OCI-LY7 (cell line): ENCODE results near the gene PRLR. TPM values are rescaled to one million over a fixed set of nuclear protein-coding genes. Genes with fewer than 3 reads are reported as not detected.

Experiments used
- BruUV-seq: library from RNA; stranded (reverse); fragments of 400-500 nt; replicated peaks from 2 replicates; lab custom pipeline; 2021; lab: Mats Ljungman, UMichigan
- CTCF ChIA-PET: fragments of 300-600 bp; sonication (Branson Sonifier 250); formaldehyde crosslinking; loops from one replicate; lab custom pipeline; 2022; ENCODE audit warnings: antibody characterized with exemption; ENCODE audit not compliant: unreplicated experiment; lab: Charles Lee
- POLR2A ChIA-PET: fragments of 300-600 bp; sonication (Branson Sonifier 250); formaldehyde crosslinking; loops from one replicate; lab custom pipeline; 2022; ENCODE audit warnings: antibody characterized with exemption; lab: Charles Lee
- DNase-seq: peaks from one replicate; pipeline ENCODE4 v3.0.0-alpha.2; 2015; ENCODE audit warnings: low spot score
- H2AFZ ChIP-seq: fragments of 200-600 bp; sonication (generic), shearing (Covaris generic); 2 replicates; pipeline ENCODE4 v1.6.1; 2014; ENCODE audit warnings: mild to moderate bottlenecking, antibody characterized with exemption, low read length, moderate library complexity
- H3K27ac ChIP-seq: fragments of 200-600 bp; sonication (generic); 2 replicates; pipeline ENCODE4 v1.5.1; 2014; ENCODE audit warnings: mixed run types, low read depth, mild to moderate bottlenecking, moderate library complexity, low read length, inconsistent platforms; ENCODE audit not compliant: poor library complexity, severe bottlenecking
- H3K36me3 ChIP-seq: fragments of 200-600 bp; sonication (generic); 2 replicates; pipeline ENCODE4 v1.6.1; 2014; ENCODE audit warnings: mild to moderate bottlenecking, antibody characterized with exemption, low read length, moderate library complexity, mixed read lengths; ENCODE audit not compliant: insufficient read depth
- H3K4me1 ChIP-seq: fragments of 200-600 bp; sonication (generic); 2 replicates; pipeline ENCODE4 v1.5.1; 2014; ENCODE audit warnings: mild to moderate bottlenecking, low read length; ENCODE audit not compliant: insufficient read depth, poor library complexity, severe bottlenecking
- H3K4me2 ChIP-seq: fragments of 200-600 bp; sonication (generic); 2 replicates; pipeline ENCODE4 v1.6.1; 2014; ENCODE audit warnings: mild to moderate bottlenecking, low read length
- H3K4me3 ChIP-seq: fragments of 200-600 bp; sonication (generic); 2 replicates; pipeline ENCODE4 v1.5.1; 2014; ENCODE audit warnings: mild to moderate bottlenecking, low read depth, low read length; ENCODE audit not compliant: poor library complexity, severe bottlenecking
- H3K79me2 ChIP-seq: fragments of 200-600 bp; sonication (generic); 2 replicates; pipeline ENCODE4 v1.6.1; 2016; ENCODE audit warnings: low read depth, mild to moderate bottlenecking, low read length, moderate library complexity, mixed read lengths; ENCODE audit not compliant: insufficient read depth
- H3K9me2 ChIP-seq: fragments of 200-600 bp; sonication (generic); 2 replicates; pipeline ENCODE4 v1.6.1; 2016; ENCODE audit warnings: mild to moderate bottlenecking, low read length, mixed read lengths; ENCODE audit not compliant: insufficient read depth
- H3K9me3 ChIP-seq: fragments of 200-600 bp; sonication (generic); 2 replicates; pipeline ENCODE4 v1.6.1; 2014; ENCODE audit warnings: mild to moderate bottlenecking, mixed run types, low read length, mixed read lengths
- H4K20me1 ChIP-seq: fragments of 200-600 bp; sonication (generic); 2 replicates; pipeline ENCODE4 v1.6.1; 2014; ENCODE audit warnings: mild to moderate bottlenecking, antibody characterized with exemption, low read length, moderate library complexity, mixed read lengths; ENCODE audit not compliant: insufficient read depth
- CTCF ChIP-seq: fragments of 200-600 bp; sonication (generic); conservative IDR thresholded peaks from 2 replicates; pipeline ENCODE4 v1.5.1; 2014; ENCODE audit warnings: mild to moderate bottlenecking, antibody characterized with exemption, low read length, moderate library complexity, mixed read lengths
- EZH2phosphoT487 ChIP-seq: fragments of 200-600 bp; sonication (generic); IDR thresholded peaks from 2 replicates; pipeline ENCODE4 v1.6.1; 2018; ENCODE audit warnings: low read depth, borderline replicate concordance, mild to moderate bottlenecking, mixed run types, antibody characterized with exemption, low read length, moderate library complexity, mixed read lengths
- intact Hi-C: fragments of 100-400 bp; cut with micrococcal nuclease; formaldehyde crosslinking; loops from one replicate; pipeline ENCODE4 v1.10.0; 2022; ENCODE audit not compliant: unreplicated experiment
- total RNA-seq, 2 experiments: library from RNA; depleted of rRNA in 1 of 2; stranded (reverse); fragments of >200 nt in 1 of 2; shearing (Covaris generic) in 1 of 2; gene quantifications; 2 replicates each; pipeline ENCODE4 v1.2.3, GENCODE V29; 2014 to 2022

Gene PRLR
- total RNA-seq, 2 experiments from 2014 or later, result not detected

- intact Hi-C loops, result loop anchor here (10.0 kb wide), 1 partner anchor 337 kb away; no protein-coding TSS in a partner anchor
- H3K36me3 ChIP-seq, result no peaks in the 10 kb centered on the region
Observed at GRCh38 chr5:35098214-35098613, 132.1 kb downstream of the PRLR start.

GRCh38 chr5:35096932-35097331 lies 133.4 kb downstream of the PRLR start:
- CTCF ChIA-PET, result no interaction called here
- intact Hi-C loops, result loop anchor here (10.0 kb wide), 1 partner anchor 338 kb away; no protein-coding TSS in a partner anchor
- DNase-seq, result no peak
- no peaks in the 10 kb centered on the region for H3K9me2 ChIP-seq
- H3K79me2 ChIP-seq, result no peaks in the 10 kb centered on the region
- no peak overlapping the region for H2AFZ ChIP-seq
- no peak overlapping the region for H3K27ac ChIP-seq
- TF ChIP-seq EZH2phosphoT487 (no peak), CTCF (no peak)
- H3K9me3 ChIP-seq, result no peaks in the 10 kb centered on the region
- no peaks in the 10 kb centered on the region for H3K4me1 ChIP-seq
- BruUV-seq, result no TSS peak
- H3K4me3 ChIP-seq, result no peak overlapping the region
- no peaks in the 10 kb centered on the region for H3K36me3 ChIP-seq
- H3K4me2 ChIP-seq, result no peak overlapping the region
- POLR2A ChIA-PET, result no interaction called here
- no peaks in the 10 kb centered on the region for H4K20me1 ChIP-seq

More at GRCh38 chr5:35098214-35098613, 132.1 kb downstream of the PRLR start:
- ChIA-PET POLR2A (interaction anchor here (0.6 kb wide), 1 partner anchor 132 kb away, joined by 3 read pairs; no protein-coding TSS in a partner anchor), CTCF (no interaction called here)
- no peak overlapping the region for H3K27ac ChIP-seq
- no peaks in the 10 kb centered on the region for H3K4me1 ChIP-seq
- no peaks in the 10 kb centered on the region for H3K79me2 ChIP-seq
- TF ChIP-seq EZH2phosphoT487 (no peak), CTCF (no peak)
- H2AFZ ChIP-seq, result no peak overlapping the region
- H3K9me2 ChIP-seq, result no peaks in the 10 kb centered on the region
- H3K4me2 ChIP-seq, result no peak overlapping the region
- no peaks in the 10 kb centered on the region for H3K9me3 ChIP-seq
- no TSS peak for BruUV-seq
- no peaks in the 10 kb centered on the region for H4K20me1 ChIP-seq
- DNase-seq, result no peak
- no peak overlapping the region for H3K4me3 ChIP-seq

- CTCF ChIA-PET, result no interaction called here
- POLR2A ChIA-PET, result no interaction called here
- Histone ChIP-seq H3K4me1 (no peaks in the 10 kb centered on the region), H2AFZ (no peak overlapping the region), H3K79me2 (no peaks in the 10 kb centered on the region), H3K27ac (no peak overlapping the region), H3K9me2 (no peaks in the 10 kb centered on the region), H3K9me3 (no peaks in the 10 kb centered on the region), H3K4me2 (no peak overlapping the region), H3K36me3 (no peaks in the 10 kb centered on the region), H3K4me3 (no peak overlapping the region), H4K20me1 (no peaks in the 10 kb centered on the region)
- DNase-seq, result no peak
- no peak for TF ChIP-seq EZH2phosphoT487
- TF ChIP-seq CTCF, result no peak
- intact Hi-C loops, result loop anchor here (10.0 kb wide), 1 partner anchor 339 kb away; no protein-coding TSS in a partner anchor
- BruUV-seq, result no TSS peak
Observed at GRCh38 chr5:35096216-35096615, 134.1 kb downstream of the PRLR start.
